Lung microvascular endothelial cell (primary cell): ENCODE results near the gene NEDD4. TPM values are rescaled to one million over a fixed set of nuclear protein-coding genes. Genes with fewer than 3 reads are reported as not detected.
A peak's percentile ranks its signal among the peaks of the same experiment; 100 is the strongest.
"Not testable (repeated sequence)": the region's sequence is repeated elsewhere in the genome, so short reads cannot be mapped to it uniquely, and the experiment has no call there.

Source experiments
- DNase-seq, 2 donors: peaks; one replicate each; pipeline versions ENCODE4 v3.0.0 to v3.0.0-alpha.2; 2010; ENCODE audit warnings: low read depth in 2 of 2
- total RNA-seq: library from RNA; depleted of rRNA; stranded (reverse); fragments of >200 nt; gene quantifications from 2 replicates; pipeline ENCODE4 v1.2.1, GENCODE V29; 2014

NEDD4 gene
- total RNA-seq, 1 donor from 2014 or later: 26.4 TPM

DNA sequence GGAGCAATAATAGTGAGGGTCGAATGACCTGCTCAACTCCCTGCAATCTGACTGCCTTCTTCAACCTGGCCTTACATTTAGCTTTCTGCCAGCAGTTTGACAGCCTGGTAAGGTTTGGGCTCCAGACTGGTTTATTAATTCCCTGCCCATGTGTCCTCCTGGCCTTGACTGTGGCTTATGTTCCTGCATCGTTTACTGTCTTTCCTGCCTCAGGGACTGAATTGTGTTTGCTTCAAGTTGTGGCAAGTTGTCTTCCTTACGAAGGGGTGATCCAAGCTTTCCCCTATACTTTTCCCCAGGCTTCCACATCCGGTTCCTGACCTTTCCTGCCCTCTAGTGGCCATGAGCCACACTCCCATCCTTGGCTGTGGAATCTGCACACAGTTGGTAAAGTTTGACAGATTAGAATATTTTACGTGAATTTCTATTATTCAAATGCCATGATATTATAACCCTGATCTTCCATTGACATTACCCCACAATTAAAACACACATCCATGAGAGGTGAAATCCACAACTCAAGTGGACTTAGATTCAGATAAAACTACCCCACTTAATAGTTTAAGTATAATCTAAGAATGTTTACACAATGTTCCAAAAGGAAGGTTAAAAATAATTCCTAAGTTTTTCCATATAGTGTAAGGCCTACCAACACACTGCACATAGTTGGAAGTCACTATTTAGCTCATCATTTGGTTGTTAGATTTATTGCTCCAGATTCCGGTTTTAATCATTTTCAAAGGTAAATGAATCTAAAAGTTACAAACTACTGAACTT lies 95.7 kb downstream of the NEDD4 start:
- DNase-seq: peak; percentile 52 to 73

- DNase-seq: peak; percentile 32 to 43
Measured at GRCh38 chr15:55894399-55894965, 98.9 kb downstream of the NEDD4 start.

GRCh38 chr15:55893852-55894251 lies 99.6 kb downstream of the NEDD4 start:
- DNase-seq: peak in 1 of 2 donors; percentile 2

GRCh38 chr15:55891196-55891595 lies 102.2 kb downstream of the NEDD4 start:
- DNase-seq: no peak

GRCh38 chr15:55884223-55884622 lies 109.2 kb downstream of the NEDD4 start:
- DNase-seq: peak; percentile 64 to 77

GRCh38 chr15:55879181-55879580 lies 114.2 kb downstream of the NEDD4 start:
- DNase-seq: peak in 1 of 2 donors; percentile 20

GRCh38 chr15:55873024-55873720 lies 120.2 kb downstream of the NEDD4 start:
- DNase-seq: peak; percentile 27 to 44

- peak; percentile 35 to 56 for DNase-seq
Measured at GRCh38 chr15:55872471-55872870, 120.9 kb downstream of the NEDD4 start.

GRCh38 chr15:55869660-55870059 lies 123.8 kb downstream of the NEDD4 start:
- DNase-seq: no peak

DNA sequence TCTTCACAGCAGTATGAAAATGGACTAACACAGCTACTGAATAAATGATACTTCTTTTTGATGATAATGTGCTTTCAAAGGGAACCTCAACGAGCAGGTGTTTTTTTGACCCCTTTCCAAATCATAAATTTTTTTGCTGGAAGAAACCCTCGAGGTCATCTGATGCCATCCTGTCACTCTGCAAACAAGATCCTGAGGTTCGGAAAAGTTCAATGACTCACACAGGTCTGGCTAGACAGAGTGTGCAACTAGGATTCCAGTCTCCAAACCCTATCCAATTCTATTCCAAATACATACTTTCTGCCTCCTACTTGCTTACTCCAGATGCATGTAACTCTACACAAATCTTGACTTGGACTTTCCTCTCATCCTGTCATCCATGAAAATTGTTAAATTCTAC lies 124.7 kb downstream of the NEDD4 start:
- DNase-seq: peak in 1 of 2 donors; percentile 27

DNA sequence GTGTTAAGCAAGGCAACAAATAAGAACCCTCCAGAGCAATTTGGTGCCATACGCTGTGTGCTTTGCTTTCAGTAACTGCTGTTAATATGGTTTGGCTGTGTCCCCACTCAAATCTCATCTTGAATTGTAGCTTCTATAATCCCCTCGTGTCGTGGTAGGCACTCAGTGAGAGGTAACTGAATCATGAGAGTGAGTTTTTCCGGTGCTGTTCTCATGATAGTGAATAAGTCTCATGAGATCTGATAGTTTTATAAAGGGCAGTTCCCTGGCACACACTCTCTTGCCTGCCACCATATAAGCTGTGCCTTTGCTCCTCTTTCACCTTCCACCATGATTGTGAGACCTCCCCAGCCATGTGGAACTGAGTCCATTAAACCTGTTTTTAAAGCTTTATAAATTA lies 125.1 kb downstream of the NEDD4 start:
- not testable (repeated sequence) for DNase-seq

DNA sequence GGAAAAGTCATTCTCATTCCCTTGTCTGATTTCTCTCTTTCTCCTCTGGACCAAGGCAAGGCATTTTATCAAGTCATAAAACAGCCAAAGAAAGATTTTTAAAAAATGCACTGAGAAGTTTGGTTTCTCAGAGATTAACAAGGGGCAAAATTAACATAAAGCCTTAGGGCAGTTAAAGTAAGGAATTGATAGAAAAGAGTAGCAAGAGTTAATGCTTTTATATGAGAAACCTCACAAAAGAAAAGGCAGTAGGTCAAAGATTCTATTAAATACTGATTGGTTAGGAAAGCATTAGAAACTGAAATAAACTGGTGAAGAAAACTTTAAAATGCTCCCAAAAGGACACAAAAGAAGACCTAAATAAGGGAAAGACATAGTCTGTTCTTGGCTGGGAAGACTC lies 129.5 kb downstream of the NEDD4 start:
- DNase-seq: no peak

GRCh38 chr15:55861115-55861514 lies 132.3 kb downstream of the NEDD4 start:
- DNase-seq: no peak

DNA sequence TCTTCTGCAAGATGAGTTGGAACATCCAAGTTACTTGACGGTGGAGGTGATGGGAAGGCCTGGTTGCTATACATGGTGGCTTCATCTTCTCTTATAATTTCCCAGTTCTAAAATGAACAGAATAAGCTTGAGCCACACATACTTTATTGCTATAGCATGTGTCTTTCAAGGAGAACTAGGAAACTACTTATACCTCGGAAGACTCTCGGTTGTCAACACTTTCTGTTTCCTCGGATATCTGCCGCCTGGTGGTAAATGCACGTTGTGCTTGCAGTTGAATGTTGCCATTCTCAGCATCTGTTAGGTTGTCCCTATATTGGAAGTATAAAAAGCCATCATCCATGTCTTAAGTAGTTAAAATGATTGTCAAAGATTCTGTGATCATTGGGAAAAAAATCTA lies 132.9 kb downstream of the NEDD4 start:
- no peak for DNase-seq

DNA sequence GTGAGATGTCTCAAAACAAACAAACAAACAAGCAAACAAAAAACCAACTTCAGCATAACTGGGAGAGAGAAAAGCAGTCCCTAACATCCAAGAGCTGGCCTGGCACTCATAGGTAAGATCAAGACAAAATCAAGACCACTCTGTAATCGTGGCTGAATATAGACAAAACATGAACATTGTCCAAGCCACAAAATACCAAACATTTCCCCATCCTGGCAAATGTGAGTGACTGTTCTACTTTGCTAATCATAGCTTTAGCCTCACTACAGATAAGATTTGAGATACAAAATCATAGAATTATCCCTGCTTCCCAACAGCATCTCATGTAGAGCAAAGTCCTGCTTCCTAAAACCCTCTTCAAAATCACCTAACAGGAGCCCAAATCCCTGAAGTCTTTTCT lies 133.7 kb downstream of the NEDD4 start:
- no peak for DNase-seq

DNA sequence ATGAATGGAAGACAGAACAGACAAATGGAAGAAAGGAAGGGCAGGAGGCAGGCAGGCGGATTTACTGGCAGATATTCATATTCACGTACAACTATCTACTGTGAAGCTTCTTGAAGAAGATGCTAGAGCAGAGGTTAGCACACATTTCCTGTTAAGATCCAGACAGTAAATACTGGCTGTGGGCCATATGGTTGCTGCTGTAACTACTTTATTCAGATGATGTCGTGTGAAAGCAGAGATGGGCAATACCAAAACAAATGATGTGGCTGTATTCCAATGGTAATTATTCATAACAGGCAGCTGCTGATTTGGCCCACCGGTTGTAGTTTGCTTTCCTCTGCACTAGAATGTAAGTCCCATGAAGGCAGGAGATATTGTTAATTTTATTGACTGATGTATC lies 134.8 kb downstream of the NEDD4 start:
- peak in 1 of 2 donors; percentile 41 for DNase-seq

DNA sequence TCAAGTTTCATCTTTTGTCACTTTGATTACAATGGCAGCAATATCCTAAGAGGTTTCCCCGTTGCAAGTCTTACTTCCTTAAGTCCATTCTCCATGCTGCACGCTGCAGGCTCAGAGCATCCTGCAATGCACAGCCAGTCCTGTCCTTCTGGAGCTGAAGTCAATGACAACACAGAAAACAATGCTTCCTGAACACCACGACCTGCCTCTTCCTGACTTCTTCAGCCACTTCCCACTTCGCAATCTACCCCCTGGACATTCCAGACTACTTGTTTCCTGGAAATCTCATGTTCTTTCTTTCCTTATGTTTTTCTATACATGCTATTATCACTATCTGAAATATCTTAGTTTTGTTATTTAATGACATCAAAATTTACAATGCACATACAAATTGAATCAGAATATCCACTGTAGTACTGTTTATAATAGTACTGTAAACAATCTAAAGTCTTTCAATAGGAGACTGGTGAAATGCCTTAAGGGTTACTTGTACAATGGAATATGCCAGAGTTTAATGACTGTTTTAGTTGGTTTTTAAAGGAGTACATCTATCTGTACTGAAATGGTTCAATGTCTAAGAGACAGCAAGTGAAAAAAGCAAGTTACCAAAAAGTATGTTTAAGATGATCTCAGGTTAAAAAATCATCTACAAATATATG lies 136.8 kb downstream of the NEDD4 start:
- DNase-seq: peak; percentile 72

DNA sequence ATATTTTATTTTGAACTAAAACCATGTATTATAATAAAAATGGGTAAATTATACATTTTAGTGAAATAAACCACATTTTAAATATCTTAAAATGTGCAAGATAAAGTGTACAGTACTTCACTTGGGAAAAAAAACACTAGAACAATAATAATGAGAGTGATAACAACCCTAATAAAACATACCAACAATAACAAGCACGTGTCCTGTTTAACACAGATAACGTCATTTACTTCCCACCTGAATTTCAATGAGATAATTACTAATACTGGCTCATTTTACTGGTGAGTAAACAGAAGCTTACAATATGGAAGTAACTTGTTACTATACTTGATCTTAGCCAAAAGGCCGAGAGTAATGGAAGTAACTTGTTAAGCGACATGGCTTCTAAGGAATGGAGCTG lies 140.3 kb downstream of the NEDD4 start:
- peak in 1 of 2 donors; percentile 10 for DNase-seq

- peak; percentile 82 for DNase-seq
Measured at GRCh38 chr15:55846116-55846707, 147.2 kb downstream of the NEDD4 start.

GRCh38 chr15:55842897-55843296 lies 150.5 kb downstream of the NEDD4 start:
- not testable (repeated sequence) for DNase-seq

GRCh38 chr15:55835866-55836265 lies 157.5 kb downstream of the NEDD4 start:
- DNase-seq: no peak

- no peak for DNase-seq
Measured at GRCh38 chr15:55834331-55834730, 159.1 kb downstream of the NEDD4 start.
